Camera-type eye (tissue), 1 donor: Measurements from ENCODE around the gene EMSY. TPM values are rescaled to one million over a fixed set of nuclear protein-coding genes. Genes with fewer than 3 reads are reported as not detected.

ENCODE experiments used
- total RNA-seq: library from RNA; depleted of rRNA; stranded (reverse); fragments of >200 nt; gene quantifications from one replicate; pipeline ENCODE4 v1.2.3, GENCODE V29; 2014

Gene EMSY
- 63.1 TPM for total RNA-seq

GRCh38 chr11:76444384-76445120 is at the start of gene EMSY:
Gene EMSY (plus strand): TSS chr11:76445018. CDS start chr11:76446939, 1,921 bp downstream.

Other genes starting within 250 kb of the EMSY start
- gene WNT11, start 238.5 kb upstream of the EMSY start, total RNA-seq, result 6.9 TPM
- 66.6 TPM for gene THAP12, start 63.9 kb upstream of the EMSY start, total RNA-seq
- gene GVQW3, start 63.7 kb upstream of the EMSY start, total RNA-seq, result 20.3 TPM
- 25.8 TPM for gene LRRC32, start 225.7 kb downstream of the EMSY start, total RNA-seq